ENCODE results near the gene SPTLC3. TPM values are rescaled to one million over a fixed set of nuclear protein-coding genes. Genes with fewer than 3 reads are reported as not detected.
A peak's percentile ranks its signal among the peaks of the same experiment; 100 is the strongest.

SPTLC3 gene
- total and polyA plus RNA-seq, 2 of the 13 experiments (the other 11 are each of a cell fraction or from before 2014, with no cell fraction given): 20.5 to 95.6 TPM

GRCh38 chr20:13021205-13021970, 12.6 kb downstream of the SPTLC3 start (continued):
- TF ChIP-seq STAT5B (CRISPR knock-in tag; IDR thresholded peaks at IDR 0.05): no peak
- peak; percentile 43; the same call in 1 of the 2 replicates for TF ChIP-seq FOSL1 (CRISPR knock-in tag; IDR thresholded peaks at IDR 0.05; ENCODE audit: borderline replicate concordance)
- TF ChIP-seq SRSF9 (IDR thresholded peaks at IDR 0.05; ENCODE audit: borderline replicate concordance, insufficient read depth, low read depth, low read length, poor library complexity, severe bottlenecking): no peak
- no peak for TF ChIP-seq DPF2 (CRISPR knock-in tag; IDR thresholded peaks at IDR 0.05; ENCODE audit: borderline replicate concordance, low read depth)
- no peak for TF ChIP-seq NR1H2 (CRISPR knock-in tag; IDR thresholded peaks at IDR 0.05; ENCODE audit: borderline replicate concordance, low read depth)
- TF ChIP-seq ATF7 (IDR thresholded peaks at IDR 0.05): no peak
- no peak for TF ChIP-seq ATF7 (CRISPR knock-in tag; IDR thresholded peaks at IDR 0.05)
- peak; percentile 51; the same call in 1 of the 2 replicates for TF ChIP-seq GATAD2A (CRISPR knock-in tag; IDR thresholded peaks at IDR 0.05)
- TF ChIP-seq NR2F6 (IDR thresholded peaks at IDR 0.05): peak; percentile 53; the same call in 1 of the 2 replicates
- TF ChIP-seq NR2F6 (CRISPR knock-in tag; IDR thresholded peaks at IDR 0.05): peak; percentile 29; the same call in 1 of the 2 replicates
- TF ChIP-seq, protein P1, sequence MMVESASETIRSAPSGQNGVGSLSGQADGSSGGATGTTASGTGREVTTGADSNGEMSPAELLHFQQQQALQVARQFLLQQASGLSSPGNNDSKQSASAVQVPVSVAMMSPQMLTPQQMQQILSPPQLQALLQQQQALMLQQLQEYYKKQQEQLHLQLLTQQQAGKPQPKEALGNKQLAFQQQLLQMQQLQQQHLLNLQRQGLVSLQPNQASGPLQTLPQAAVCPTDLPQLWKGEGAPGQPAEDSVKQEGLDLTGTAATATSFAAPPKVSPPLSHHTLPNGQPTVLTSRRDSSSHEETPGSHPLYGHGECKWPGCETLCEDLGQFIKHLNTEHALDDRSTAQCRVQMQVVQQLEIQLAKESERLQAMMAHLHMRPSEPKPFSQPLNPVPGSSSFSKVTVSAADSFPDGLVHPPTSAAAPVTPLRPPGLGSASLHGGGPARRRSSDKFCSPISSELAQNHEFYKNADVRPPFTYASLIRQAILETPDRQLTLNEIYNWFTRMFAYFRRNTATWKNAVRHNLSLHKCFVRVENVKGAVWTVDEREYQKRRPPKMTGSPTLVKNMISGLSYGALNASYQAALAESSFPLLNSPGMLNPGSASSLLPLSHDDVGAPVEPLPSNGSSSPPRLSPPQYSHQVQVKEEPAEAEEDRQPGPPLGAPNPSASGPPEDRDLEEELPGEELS (CRISPR knock-in tag; IDR thresholded peaks at IDR 0.05): 0 out of 2 replicates have a peak, but pooled peaks have one; percentile 33
- TF ChIP-seq ZNF468 (CRISPR knock-in tag; IDR thresholded peaks at IDR 0.05): no peak
- no peak for TF ChIP-seq ATF2 (CRISPR knock-in tag; IDR thresholded peaks at IDR 0.05)
- TF ChIP-seq, protein P2, sequence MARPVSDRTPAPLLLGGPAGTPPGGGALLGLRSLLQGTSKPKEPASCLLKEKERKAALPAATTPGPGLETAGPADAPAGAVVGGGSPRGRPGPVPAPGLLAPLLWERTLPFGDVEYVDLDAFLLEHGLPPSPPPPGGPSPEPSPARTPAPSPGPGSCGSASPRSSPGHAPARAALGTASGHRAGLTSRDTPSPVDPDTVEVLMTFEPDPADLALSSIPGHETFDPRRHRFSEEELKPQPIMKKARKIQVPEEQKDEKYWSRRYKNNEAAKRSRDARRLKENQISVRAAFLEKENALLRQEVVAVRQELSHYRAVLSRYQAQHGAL (CRISPR knock-in tag; IDR thresholded peaks at IDR 0.05; ENCODE audit: not compliant biosample characterization): no peak
- TF ChIP-seq, protein P3, sequence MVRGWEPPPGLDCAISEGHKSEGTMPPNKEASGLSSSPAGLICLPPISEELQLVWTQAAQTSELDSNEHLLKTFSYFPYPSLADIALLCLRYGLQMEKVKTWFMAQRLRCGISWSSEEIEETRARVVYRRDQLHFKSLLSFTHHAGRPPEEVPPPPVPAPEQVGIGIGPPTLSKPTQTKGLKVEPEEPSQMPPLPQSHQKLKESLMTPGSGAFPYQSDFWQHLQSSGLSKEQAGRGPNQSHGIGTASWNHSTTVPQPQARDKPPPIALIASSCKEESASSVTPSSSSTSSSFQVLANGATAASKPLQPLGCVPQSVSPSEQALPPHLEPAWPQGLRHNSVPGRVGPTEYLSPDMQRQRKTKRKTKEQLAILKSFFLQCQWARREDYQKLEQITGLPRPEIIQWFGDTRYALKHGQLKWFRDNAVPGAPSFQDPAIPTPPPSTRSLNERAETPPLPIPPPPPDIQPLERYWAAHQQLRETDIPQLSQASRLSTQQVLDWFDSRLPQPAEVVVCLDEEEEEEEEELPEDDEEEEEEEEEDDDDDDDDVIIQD (CRISPR knock-in tag; IDR thresholded peaks at IDR 0.05; ENCODE audit: low read depth): 0 out of 2 replicates have a peak, but pooled peaks have one; percentile 4
- no peak for TF ChIP-seq ZIK1 (CRISPR knock-in tag; IDR thresholded peaks at IDR 0.05; ENCODE audit: borderline replicate concordance, low read depth)
- no peak for TF ChIP-seq ZMYM2 (CRISPR knock-in tag; IDR thresholded peaks at IDR 0.05)
- no peak for TF ChIP-seq FOXA1 (IDR thresholded peaks at IDR 0.05)
- no peak for TF ChIP-seq FOXA1 (CRISPR knock-in tag; IDR thresholded peaks at IDR 0.05)
- TF ChIP-seq EZH2 (conservative IDR thresholded peaks at IDR 0.05; ENCODE audit: low read depth, low read length): no peak
- TF ChIP-seq ETV5 (CRISPR knock-in tag; IDR thresholded peaks at IDR 0.05; ENCODE audit: borderline replicate concordance): no peak
- TF ChIP-seq THYN1 (CRISPR knock-in tag; IDR thresholded peaks at IDR 0.05; ENCODE audit: borderline replicate concordance, low read depth): no peak
- no peak for TF ChIP-seq ZNF790 (CRISPR knock-in tag; IDR thresholded peaks at IDR 0.05; ENCODE audit: borderline replicate concordance)
- no peak for TF ChIP-seq ZNF558 (CRISPR knock-in tag; IDR thresholded peaks at IDR 0.05; ENCODE audit: borderline replicate concordance)
- no peak for TF ChIP-seq RBM22 (optimal IDR thresholded peaks at IDR 0.05; ENCODE audit: low read length)
- no peak for TF ChIP-seq ELF3 (CRISPR knock-in tag; IDR thresholded peaks at IDR 0.05)
